Endothelial cell (in vitro differentiated cells): ENCODE results near the gene ARHGAP45. TPM values are rescaled to one million over a fixed set of nuclear protein-coding genes. Genes with fewer than 3 reads are reported as not detected.

Experiments
- DNase-seq: peaks from one replicate; pipeline ENCODE4 v3.0.0; 2021; ENCODE audit warnings: low spot score
- H3K27ac Mint-ChIP-seq: one replicate; pipeline ENCODE4 v1.8.0; 2021; ENCODE audit warnings: mixed read lengths, inconsistent platforms; ENCODE audit not compliant: unreplicated experiment
- H3K27me3 Mint-ChIP-seq: one replicate; pipeline ENCODE4 v1.8.0; 2021; ENCODE audit warnings: mild to moderate bottlenecking, moderate library complexity, mixed read lengths, inconsistent platforms; ENCODE audit not compliant: unreplicated experiment
- H3K36me3 Mint-ChIP-seq: one replicate; pipeline ENCODE4 v1.8.0; 2021; ENCODE audit warnings: mild to moderate bottlenecking, low read depth, mixed read lengths, inconsistent platforms; ENCODE audit not compliant: unreplicated experiment
- H3K4me1 Mint-ChIP-seq: one replicate; pipeline ENCODE4 v1.8.0; 2021; ENCODE audit warnings: mild to moderate bottlenecking, mixed read lengths, inconsistent platforms; ENCODE audit not compliant: unreplicated experiment
- H3K4me3 Mint-ChIP-seq: one replicate; pipeline ENCODE4 v1.8.0; 2021; ENCODE audit warnings: mild to moderate bottlenecking, mixed read lengths, inconsistent platforms; ENCODE audit not compliant: unreplicated experiment
- H3K9me3 Mint-ChIP-seq: one replicate; pipeline ENCODE4 v1.8.0; 2021; ENCODE audit warnings: mixed read lengths, inconsistent platforms; ENCODE audit not compliant: unreplicated experiment
- CTCF ChIP-seq: fragments of 200-600 bp; sonication (generic); IDR thresholded peaks from one replicate; pipeline ENCODE4 v1.5.0; 2021; ENCODE audit warnings: antibody characterized with exemption; ENCODE audit not compliant: unreplicated experiment
- total RNA-seq: library from RNA; stranded (reverse); fragmentation: NEBNext Ultra II Directional; extraction: Animal tissue kit (Norgen Biotek cat#: 25700); gene quantifications from one replicate; pipeline ENCODE4 v1.2.1, GENCODE V29; 2021; ENCODE audit not compliant: unreplicated experiment

The ARHGAP45 gene
- total RNA-seq, 1 donor from 2014 or later = 2.4 TPM

GRCh38 chr19:1073063-1073955 is 6.3 kb downstream of the ARHGAP45 start:
- H3K4me3 Mint-ChIP-seq = no peak overlapping the region
- no peak for DNase-seq
- peaks cover 10% of the 10 kb centered on the region for H3K4me1 Mint-ChIP-seq
- H3K27me3 Mint-ChIP-seq = peaks cover 22% of the 10 kb centered on the region
- TF ChIP-seq CTCF = no peak
- H3K27ac Mint-ChIP-seq = no peak overlapping the region
- no peaks in the 10 kb centered on the region for H3K9me3 Mint-ChIP-seq
- peaks cover 5% of the 10 kb centered on the region for H3K36me3 Mint-ChIP-seq

- H3K27ac Mint-ChIP-seq = no peak overlapping the region
- no peaks in the 10 kb centered on the region for H3K9me3 Mint-ChIP-seq
- TF ChIP-seq CTCF = no peak
- no peak for DNase-seq
- peaks cover 5% of the 10 kb centered on the region for H3K4me1 Mint-ChIP-seq
- no peak overlapping the region for H3K4me3 Mint-ChIP-seq
- peaks cover 16% of the 10 kb centered on the region for H3K27me3 Mint-ChIP-seq
- H3K36me3 Mint-ChIP-seq = peaks cover 5% of the 10 kb centered on the region
These were observed 7.1 kb downstream of the ARHGAP45 start for GRCh38 chr19:1073956-1074517.

GRCh38 chr19:1074544-1075283 is 7.7 kb downstream of the ARHGAP45 start:
- no peak for DNase-seq
- H3K27me3 Mint-ChIP-seq = peaks cover 16% of the 10 kb centered on the region
- no peak overlapping the region for H3K4me3 Mint-ChIP-seq
- peaks cover 3% of the 10 kb centered on the region for H3K4me1 Mint-ChIP-seq
- peaks cover 5% of the 10 kb centered on the region for H3K36me3 Mint-ChIP-seq
- no peaks in the 10 kb centered on the region for H3K9me3 Mint-ChIP-seq
- H3K27ac Mint-ChIP-seq = no peak overlapping the region
- TF ChIP-seq CTCF = no peak

- no peaks in the 10 kb centered on the region for H3K9me3 Mint-ChIP-seq
These were observed 9.0 kb downstream of the ARHGAP45 start for GRCh38 chr19:1076046-1076386.

More at GRCh38 chr19:1076046-1076386, 9.0 kb downstream of the ARHGAP45 start:
- no peak for TF ChIP-seq CTCF
- Mint-ChIP-seq H3K4me3 (no peak overlapping the region), H3K27ac (peak overlapping the region; percentile 45), H3K36me3 (peaks cover 5% of the 10 kb centered on the region), H3K27me3 (peaks cover 16% of the 10 kb centered on the region), H3K4me1 (peaks cover 3% of the 10 kb centered on the region)
- DNase-seq = no peak
